HG03354 (cell line): ENCODE results near the gene FAM228A.
"Not testable (repeated sequence)": the region's sequence is repeated elsewhere in the genome, so short reads cannot be mapped to it uniquely, and the experiment has no call there.

ENCODE experiments used
- ATAC-seq: cut with Tn5 transposase; IDR thresholded peaks from one replicate; pipeline ENCODE4 v1.9.1; 2021; ENCODE audit warnings: mild to moderate bottlenecking; ENCODE audit not compliant: unreplicated experiment, poor library complexity, severe bottlenecking

The FAM228A gene

DNA sequence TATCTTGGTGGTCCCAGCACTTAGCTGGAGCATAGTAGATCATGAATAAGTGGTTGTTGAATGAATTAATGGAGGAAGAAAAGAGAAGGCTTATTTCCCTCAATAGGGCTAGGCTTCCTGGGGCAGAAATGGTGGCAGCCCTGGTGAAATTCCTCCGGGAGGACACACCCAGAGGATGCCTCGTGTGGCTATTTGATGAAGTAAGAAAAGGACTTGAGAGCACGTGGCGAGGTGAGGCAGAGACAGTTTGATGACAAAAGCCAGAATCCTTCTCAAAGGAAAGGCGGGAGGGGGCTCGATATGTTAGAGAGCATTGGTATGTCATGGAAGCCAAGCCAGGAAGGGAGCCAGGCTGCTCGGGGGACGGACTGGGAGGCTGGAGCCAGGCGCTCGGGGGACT is 14.7 kb downstream of the FAM228A start:
- ATAC-seq, result no peak

DNA sequence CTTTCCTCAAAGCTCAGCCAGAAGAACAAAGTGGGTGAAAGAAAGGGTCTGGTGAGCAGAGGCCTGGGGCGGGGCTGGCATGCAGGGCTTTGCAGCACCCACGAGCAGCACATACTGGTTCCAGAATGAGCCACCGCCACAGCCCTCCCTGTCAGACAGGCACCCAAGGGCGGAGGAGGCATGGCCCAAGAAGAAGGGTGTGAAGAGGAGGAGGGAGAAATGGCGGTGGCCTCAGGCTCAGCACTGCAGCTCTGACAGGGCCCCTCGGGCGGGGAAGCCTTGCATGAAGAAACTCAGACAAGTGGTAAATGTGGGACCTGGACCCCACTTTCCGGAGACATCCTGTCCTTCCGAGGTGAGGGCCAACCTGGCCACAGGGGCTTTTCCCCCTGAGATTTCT is 15.7 kb downstream of the FAM228A start:
- ATAC-seq, result no peak

DNA sequence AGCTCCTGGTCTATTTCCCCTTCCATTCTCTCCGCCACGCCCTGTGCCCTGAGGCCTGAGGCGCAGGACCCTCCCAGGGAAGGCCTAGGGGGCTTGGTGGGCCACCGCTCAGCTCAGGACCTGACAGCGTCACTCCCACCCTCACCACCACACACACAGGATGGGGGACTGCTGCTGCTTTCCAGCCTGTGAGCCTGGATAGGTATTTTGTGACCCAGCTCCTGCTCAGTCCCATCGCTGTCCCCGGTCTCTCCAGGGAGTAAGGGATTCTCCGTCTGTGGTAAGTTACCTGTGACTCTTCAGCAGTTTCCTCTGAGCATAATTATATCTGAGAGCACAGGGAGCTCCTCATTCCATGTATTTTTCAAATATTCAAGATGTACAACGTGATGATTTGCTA is 16.3 kb downstream of the FAM228A start:
- no peak for ATAC-seq

DNA sequence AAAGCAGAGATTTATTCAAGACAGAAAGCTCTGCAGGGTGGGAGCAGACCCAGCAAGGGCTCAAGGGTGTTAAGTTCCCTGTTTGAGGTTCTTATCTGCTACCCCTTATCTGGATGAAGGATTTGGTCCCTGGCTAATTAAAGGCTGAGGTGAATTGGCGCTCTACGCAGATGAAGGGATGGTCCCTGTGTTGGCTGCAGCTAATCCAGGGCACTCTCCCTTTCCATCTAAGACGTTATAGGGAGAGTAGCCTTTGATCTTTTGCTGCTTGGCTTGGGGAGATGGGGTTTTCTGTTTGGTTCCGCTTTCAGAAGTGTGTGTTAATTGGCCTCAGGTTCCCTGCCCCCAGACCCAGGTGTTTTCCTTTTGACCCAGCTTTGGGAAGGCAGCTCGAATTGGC is 17.0 kb downstream of the FAM228A start:
- ATAC-seq, result no peak

DNA sequence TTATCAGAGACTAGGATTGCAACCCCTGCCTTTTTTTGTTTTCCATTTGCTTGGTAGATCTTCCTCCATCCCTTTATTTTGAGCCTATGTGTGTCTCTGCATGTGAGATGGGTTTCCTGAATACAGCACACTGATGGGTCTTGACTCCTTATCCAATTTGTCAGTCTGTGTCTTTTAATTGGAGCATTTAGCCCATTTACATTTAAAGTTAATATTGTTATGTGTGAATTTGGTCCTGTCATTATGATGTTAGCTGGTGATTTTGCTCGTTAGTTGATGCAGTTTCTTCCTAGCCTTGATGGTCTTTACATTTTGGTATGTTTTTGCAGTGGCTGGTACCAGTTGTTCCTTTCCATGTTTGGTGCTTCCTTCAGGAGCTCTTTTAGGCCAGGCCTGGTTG is 22.4 kb downstream of the FAM228A start:
- not testable (repeated sequence) for ATAC-seq

DNA sequence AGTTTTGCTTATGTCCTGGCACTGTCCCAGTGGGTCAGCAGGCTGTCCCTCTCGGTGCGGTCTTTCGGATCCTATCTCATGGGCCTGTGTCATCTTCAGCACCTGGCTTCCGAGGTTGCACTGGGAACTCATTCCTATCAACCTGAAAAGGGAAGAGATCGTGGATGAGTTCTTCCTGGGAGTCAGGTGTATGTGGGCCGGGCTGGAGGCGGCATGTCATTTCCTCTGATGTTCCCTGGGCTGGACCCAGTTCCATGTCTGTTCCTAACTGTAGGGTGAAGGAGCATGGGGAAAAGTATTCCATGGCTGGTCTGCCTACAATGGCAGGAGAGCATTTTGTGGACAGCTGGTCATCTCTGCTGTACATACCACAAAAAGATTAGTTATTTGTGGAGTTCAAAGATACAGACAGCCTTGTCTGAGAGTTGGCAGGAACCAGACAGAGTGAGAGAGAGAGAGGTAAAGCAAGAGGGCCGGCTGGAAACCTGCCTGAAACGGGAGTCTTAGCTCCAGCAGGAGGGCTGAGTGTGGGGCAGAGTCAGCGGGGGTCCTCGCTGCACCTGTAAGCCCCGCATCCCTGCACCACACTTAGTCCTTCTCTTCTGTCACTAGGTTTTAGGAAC is 25.2 kb downstream of the FAM228A start:
- ATAC-seq, result no peak

DNA sequence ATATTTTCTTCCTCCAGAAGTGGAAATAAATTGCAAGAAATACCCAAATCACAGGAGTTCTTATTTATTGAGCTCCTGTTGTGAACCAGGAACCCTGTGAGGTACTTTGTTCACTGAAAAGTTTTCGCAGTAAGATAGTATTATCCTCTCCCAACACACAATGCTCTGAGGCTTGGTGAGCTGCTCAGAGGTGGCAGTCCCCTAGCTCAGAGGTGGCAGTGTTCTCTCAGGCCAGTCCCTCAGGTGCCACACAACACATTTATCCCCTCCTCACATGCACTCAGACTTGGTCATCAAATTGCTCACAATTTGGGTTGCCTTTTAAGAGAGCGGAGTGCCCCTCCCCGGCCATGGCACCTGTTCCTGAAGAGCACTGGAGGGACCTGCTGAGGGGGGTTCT is 25.9 kb downstream of the FAM228A start:
- no peak for ATAC-seq

DNA sequence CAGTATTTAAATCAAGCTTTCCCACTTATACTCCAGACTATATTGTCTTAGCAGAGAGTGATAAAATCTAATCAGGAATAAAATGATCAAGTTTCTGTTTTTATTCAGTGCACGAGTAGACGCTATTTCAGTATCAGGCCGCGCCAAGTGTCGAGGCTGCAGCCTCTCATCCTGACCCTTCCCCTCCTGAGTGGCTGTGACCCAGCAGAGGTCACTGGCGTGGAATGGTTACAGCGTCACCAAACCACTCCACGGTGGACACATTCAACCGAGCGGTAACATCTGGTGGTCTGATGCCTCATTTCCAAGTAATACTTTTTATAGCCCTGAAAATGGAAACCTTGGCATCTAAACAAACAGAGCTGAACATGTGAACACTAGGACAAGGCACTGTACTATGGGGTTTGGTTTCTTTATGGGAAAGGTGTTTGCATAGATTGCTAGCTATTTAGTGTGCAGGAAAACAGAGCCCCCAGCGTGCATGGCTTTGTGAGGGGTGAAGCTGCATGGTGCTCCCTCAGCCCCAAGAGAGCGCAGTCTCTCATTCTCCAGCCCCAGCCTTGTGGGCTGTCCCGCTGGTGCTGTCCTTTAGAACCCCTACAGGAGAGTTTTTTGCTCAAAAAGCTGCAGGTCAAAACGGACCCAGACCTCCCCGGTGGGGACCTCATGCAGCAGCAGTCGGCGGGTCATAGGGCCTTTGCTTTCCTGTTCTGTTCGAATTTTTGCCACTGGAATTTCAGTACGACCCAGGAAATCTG is 28.4 kb downstream of the FAM228A start:
- no peak for ATAC-seq

DNA sequence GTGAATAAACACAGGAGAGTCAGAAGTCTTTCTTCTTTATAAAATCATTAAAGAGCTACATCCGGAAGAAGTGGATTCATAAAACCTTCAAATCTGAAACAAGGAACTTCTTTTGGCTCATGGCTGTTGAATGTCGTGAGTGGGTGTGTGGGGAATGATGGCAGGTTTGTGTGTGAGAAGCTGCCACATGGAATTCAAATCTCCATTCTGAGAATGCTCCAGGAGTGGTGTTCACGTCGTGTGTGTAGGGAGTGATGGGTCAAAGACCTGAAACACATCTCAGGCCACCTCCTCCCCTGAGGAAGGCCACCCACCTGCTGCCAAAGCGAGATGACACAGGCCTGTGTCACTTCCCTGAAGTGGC is 28.9 kb downstream of the FAM228A start:
- ATAC-seq, result no peak

DNA sequence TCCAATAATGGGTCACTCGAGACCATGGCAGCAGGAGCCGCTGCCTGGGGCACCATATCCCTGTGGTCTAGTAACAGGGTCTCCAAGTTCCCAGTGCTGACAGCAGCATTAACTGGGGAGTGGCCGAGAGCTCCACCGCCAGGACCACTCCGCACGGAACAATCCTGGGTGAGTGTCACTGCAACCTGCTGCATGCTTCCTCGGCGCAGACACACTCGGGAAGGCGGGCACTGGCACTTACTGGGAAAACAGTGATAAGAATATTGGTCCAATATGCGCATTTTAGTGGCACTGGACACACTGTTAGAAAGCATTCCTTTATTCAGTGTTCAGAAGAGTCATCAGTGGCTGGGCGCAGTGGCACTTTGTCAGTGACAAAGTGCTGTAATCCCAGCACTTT is 29.7 kb downstream of the FAM228A start:
- ATAC-seq, result no peak

DNA sequence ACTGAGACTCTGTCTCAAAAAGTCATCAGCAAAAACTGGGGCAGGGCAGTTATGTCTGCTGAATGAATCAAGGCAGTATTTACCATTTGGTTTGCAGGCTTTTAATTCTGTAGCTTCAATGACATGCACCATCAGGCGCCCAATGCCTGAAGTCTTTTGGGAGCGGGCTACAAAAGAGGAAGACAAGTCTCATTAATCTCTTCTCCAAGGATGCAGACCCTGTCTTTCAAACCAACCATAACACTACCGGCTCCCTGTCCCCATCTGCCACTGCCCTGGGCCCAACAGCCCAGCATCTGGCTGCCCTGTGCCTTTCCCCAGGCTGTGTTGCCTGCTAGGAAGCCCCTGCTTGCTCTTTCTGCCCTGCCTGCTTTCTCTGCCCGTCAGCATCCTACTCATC is 30.3 kb downstream of the FAM228A start:
- ATAC-seq, result no peak

DNA sequence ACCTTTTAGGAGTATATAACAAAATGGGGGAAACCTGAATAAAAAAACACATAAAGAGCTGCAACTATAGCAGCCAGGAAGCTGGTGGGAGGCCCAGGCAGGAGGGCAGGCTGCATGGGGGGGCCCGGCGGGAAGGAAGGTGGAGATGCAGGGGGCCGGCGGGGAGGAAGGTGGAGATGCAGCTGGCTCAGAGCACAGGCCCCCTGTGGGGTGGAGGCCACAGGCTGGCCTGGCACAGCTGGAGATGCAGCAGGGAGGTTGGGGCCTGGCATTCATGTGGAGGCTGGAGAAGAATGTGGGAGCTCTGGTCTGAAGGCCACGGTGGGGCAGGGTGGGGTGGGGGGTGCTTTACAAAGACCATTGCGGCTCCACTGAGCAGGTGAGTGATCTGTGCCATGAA is 31.4 kb downstream of the FAM228A start:
- no peak for ATAC-seq

DNA sequence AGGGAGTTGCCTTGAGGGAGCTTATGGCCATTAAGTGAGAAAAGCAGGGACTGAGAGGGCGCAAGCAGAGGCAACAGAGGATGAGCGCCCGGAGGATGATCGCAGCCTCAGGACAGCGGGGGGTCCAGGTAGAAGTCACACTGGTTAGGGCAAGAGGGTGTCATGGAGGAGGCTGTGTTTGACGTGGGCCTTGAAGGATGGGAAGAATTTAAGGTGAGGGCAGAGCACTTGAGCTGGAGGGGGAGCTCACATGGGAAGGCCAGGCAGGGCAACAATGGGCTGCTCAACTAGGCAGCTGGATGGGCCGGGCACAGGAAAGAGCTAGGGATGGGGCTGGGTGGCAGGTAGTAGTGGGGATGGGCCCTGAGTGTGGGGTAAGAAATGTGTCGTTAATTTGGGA is 31.9 kb downstream of the FAM228A start:
- ATAC-seq, result no peak

DNA sequence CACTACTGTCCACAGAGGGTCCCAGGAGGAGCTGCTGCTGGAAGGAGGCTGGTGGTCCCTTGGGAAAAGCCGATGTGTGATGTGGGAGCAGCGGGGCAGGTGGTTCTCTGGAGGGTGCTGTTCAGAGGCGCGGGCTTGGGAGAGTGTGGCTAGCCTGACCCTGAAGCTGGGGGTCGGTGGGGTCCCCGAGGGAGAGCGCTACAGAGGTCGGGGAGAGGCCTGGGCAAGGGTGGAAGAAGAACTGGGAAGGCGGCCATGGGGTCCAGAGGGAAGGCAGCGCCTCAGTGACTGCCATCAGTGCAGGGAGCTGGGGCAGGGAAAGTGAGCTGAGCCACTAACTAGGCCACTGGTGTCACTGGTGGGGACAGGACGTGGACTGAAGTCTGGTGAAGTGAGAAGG is 32.5 kb downstream of the FAM228A start:
- no peak for ATAC-seq

DNA sequence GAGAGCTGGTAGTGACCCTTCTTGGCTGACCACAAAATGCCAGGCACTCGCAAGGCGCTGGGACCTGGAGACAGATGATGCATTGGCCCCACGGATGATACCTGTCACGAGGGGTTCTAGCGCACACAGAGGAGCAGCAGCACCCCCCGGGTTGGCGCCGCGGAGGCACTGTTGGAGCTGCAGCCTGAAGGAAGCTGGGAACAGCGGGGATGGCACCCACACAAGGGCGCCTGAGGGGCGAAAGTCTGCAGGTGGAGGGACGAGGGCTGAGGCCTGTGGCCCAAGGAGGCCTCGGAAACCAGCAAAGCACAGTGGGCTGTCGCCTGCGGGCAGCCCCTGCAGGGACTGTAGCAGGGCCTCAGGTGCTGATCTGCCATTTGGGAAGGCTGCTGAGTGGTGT is 33.6 kb downstream of the FAM228A start:
- ATAC-seq, result no peak

DNA sequence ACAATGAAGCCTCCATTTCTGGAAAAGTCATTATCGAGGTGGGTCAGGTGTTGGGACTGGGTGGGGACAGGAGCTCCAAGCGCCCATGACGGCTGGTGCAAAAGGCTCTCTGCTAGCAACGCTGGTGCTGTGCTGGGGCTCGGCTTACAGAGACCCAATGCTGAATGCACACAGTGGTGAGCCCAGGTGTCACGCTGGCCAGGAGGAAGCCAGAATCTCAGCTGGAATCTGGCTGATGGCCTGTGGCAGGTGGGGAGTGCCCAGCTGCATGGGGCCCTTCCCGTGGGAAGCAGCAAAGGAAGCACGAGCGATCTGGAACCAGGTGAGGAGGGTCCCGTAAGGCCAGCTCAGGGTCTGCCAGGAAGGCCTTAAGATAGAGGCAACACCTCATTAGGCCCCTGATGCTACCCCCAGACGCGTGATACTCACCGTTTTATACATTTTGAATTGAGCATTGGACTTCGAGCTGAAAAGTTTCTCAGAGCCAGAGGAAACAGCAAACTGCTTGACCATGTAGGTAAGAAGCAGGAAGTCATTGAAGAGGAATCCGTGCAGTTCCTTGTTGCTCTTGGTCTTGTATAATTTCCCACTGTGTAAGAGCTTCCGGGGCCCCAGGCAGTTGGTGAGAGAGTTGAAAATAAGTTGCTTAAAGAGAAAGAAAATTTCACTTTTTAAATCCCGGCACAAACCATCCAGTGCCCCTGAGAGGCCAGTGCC is 34.7 kb downstream of the FAM228A start:
- ATAC-seq, result no peak

DNA sequence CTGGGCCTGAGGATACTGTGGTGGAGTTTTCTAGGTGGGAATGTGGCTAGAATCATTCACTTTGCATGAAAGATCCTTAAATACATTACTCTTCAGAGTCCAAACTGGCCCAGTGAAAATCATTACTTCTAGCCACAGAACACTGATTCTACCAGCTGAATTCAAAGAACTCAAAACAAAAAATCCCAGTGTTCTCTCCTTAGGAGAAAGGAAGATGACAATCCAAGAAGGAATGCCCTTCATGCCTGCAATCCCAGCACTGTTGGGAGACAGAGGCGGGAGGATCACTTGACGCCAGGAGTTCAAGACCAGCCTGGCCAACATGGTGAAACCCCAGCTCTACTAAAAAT is 35.2 kb downstream of the FAM228A start:
- no peak for ATAC-seq

DNA sequence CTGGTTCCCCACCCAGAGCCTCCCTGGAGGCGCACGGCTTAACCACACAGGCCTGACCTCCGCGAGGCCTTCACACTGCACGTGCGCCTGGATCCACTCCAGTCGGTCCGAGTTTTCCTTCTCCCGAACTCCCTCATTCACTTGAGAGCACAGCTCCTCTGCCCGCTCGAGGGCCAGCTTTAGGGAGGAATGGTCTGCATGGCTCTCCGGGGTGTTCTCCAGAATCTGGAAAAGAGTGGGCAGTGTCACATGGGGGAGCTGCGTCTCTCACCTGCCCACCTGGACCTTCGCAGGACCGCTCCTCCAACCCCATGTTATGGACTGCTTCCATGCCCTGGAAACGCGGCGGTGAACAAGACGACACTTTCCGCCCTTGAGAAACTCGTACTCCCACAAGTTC is 35.9 kb downstream of the FAM228A start:
- ATAC-seq, result no peak

DNA sequence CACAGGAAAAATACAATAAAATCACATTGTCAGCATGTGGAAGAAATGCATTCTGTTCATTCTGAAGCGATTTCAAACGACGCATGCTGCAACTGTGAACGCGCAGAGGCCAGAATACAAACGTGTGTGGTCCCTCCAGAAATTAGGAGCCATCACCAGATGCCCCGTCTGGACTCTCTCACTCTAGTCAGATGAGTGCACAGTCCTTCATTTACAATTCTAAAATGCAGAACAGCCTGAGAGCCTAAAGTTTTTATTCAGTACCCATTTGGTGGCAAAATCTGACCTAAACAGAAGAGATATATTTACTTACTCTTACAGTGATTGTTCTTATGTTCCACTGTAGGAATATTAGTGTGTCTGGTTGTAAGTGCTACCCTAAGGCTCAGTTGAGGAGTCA is 36.6 kb downstream of the FAM228A start:
- ATAC-seq, result no peak

DNA sequence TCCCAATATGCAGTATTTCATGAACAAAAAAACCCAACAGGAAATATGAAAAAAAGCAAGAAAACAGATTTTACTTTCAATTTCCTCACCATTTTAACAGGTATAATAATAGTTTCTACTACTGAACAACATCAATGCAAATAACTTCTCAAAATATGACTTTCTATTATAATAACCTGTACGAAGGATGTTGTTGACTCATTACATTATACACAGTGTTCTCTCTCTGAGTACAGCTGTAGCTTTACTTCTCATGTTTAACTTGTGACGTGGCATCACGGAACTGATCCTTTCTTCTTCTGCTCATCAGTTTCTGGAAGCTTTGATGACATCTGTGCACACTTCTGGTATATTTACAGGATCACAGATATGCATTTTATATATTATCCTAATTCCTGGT is 40.0 kb downstream of the FAM228A start:
- ATAC-seq, result peak; percentile 99

DNA sequence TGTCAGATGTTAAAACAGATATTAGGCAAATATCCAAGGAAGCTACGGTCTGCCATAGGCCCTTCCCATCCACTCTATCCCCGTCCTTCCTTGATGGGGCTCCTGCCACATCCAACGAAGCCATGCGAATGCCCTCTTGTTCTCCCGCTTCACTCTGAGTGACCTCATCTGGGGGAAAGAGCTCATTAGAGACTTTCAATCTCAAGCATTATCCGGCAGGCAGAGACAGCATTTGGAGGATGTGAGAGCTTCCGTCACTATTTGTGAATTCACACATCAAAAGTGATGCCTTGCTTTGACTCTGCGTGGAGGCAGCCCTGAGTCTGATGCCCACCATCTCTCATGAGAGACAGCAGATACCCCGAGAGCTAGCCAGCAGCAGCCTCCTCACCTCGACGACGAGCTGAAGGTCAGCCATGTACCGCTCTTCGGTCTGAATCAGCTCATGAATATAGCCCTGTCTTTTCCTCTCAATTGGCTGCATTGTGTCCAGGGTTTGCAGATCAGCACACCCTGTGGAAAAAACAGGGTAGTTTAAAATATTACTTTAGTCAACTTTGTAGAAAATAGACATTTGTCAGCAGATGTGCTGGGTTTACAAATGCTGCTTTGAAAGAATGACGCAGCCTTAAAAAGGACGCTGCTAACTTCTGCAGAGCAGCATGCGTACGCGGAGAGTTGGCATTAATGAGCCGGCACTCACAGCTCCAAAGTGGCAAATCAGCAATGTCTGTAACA is 45.9 kb downstream of the FAM228A start:
- no peak for ATAC-seq
